GM23338 (cell line): ENCODE data around the gene BARX2. TPM values are rescaled to one million over a fixed set of nuclear protein-coding genes. Genes with fewer than 3 reads are reported as not detected.

Experiments
- ATAC-seq: fragments of 200-7000 bp; cut with Tn5 transposase; 3 replicates; pipeline ENCODE4 v1.9.1; 2020
- DNase-seq: peaks from one replicate; pipeline ENCODE4 v3.0.0-alpha.2; 2015; ENCODE audit warnings: low spot score
- H2AFZ ChIP-seq: fragments of 200-600 bp; sonication (generic); 2 replicates; pipeline ENCODE4 v1.8.0; 2016; ENCODE audit warnings: antibody characterized with exemption, mild to moderate bottlenecking, moderate library complexity
- H3F3A ChIP-seq: fragments of 200-600 bp; sonication (generic); replicated peaks from 2 replicates; pipeline ENCODE4 v1.8.0; 2017; ENCODE audit warnings: antibody characterized with exemption, mixed run types, low read depth
- H3K27ac ChIP-seq: fragments of 200-600 bp; sonication (generic); 2 replicates; pipeline ENCODE4 v1.6.1; 2016; ENCODE audit warnings: low read depth
- H3K27me3 ChIP-seq: fragments of 200-600 bp; sonication (generic); 2 replicates; pipeline ENCODE4 v1.8.0; 2016; ENCODE audit warnings: mild to moderate bottlenecking, mixed run types, moderate library complexity; ENCODE audit not compliant: insufficient read depth
- H3K36me3 ChIP-seq: fragments of 200-600 bp; sonication (generic); 2 replicates; pipeline ENCODE4 v1.8.0; 2016; ENCODE audit warnings: mild to moderate bottlenecking; ENCODE audit not compliant: insufficient read depth
- H3K4me1 ChIP-seq: fragments of 200-600 bp; sonication (generic); 2 replicates; pipeline ENCODE4 v1.8.0; 2016; ENCODE audit warnings: mild to moderate bottlenecking, moderate library complexity; ENCODE audit not compliant: insufficient read depth
- H3K4me2 ChIP-seq: fragments of 200-600 bp; sonication (generic); 2 replicates; pipeline ENCODE4 v1.7.1; 2017; ENCODE audit warnings: mixed run types
- H3K4me3 ChIP-seq: fragments of 200-600 bp; sonication (generic); 2 replicates; pipeline ENCODE4 v1.6.1; 2016; ENCODE audit warnings: mixed run types
- H3K79me2 ChIP-seq: fragments of 200-600 bp; sonication (generic); replicated peaks from 2 replicates; pipeline ENCODE4 v1.8.0; 2017; ENCODE audit warnings: mild to moderate bottlenecking; ENCODE audit not compliant: insufficient read depth
- H3K9me2 ChIP-seq: fragments of 200-600 bp; sonication (generic); 2 replicates; pipeline ENCODE4 v1.8.0; 2017; ENCODE audit not compliant: insufficient read depth
- H4K20me1 ChIP-seq: fragments of 200-600 bp; sonication (generic); replicated peaks from 2 replicates; pipeline ENCODE4 v1.8.0; 2017; ENCODE audit warnings: mild to moderate bottlenecking; ENCODE audit not compliant: insufficient read depth
- H3K27ac Mint-ChIP-seq: 2 replicates; pipeline ENCODE4 v1.8.0; 2020; ENCODE audit warnings: inconsistent platforms, mild to moderate bottlenecking, moderate library complexity, mixed read lengths
- H3K27me3 Mint-ChIP-seq: 3 replicates; pipeline ENCODE4 v1.8.0; 2022; ENCODE audit warnings: low read depth, mild to moderate bottlenecking, moderate library complexity, mixed read lengths, inconsistent platforms; ENCODE audit not compliant: insufficient read depth, poor library complexity
- H3K36me3 Mint-ChIP-seq: 3 replicates; pipeline ENCODE4 v1.8.0; 2021; ENCODE audit warnings: low read depth, mild to moderate bottlenecking, inconsistent platforms, moderate library complexity, mixed read lengths
- H3K4me1 Mint-ChIP-seq: 3 replicates; pipeline ENCODE4 v1.8.0; 2020; ENCODE audit warnings: mild to moderate bottlenecking, inconsistent platforms, mixed read lengths
- H3K4me3 Mint-ChIP-seq: 3 replicates; pipeline ENCODE4 v1.8.0; 2021; ENCODE audit warnings: moderate library complexity, mild to moderate bottlenecking, inconsistent platforms, mixed read lengths
- H3K9me3 Mint-ChIP-seq: 3 replicates; pipeline ENCODE4 v1.8.0; 2020; ENCODE audit warnings: moderate library complexity, mild to moderate bottlenecking, inconsistent platforms, mixed read lengths
- CREB1 ChIP-seq: fragments of 250-450 bp; sonication (Bioruptor Pico); IDR thresholded peaks from 2 replicates; pipeline ENCODE4 v1.5.0; 2020; ENCODE audit warnings: low read depth, mild to moderate bottlenecking, moderate library complexity
- CTCF ChIP-seq, 2 experiments: fragments of 200-600 bp in 1 of 2; sonication (generic) in 1 of 2; conservative IDR thresholded peaks; 2 replicates each; pipeline versions ENCODE4 v1.5.1 to v1.6.1; 2016 to 2017; ENCODE audit warnings: antibody characterized with exemption in 2 of 2, low read depth in 2 of 2, mild to moderate bottlenecking in 2 of 2, moderate library complexity in 1 of 2
- EZH2phosphoT487 ChIP-seq: fragments of 200-600 bp; sonication (generic); IDR thresholded peaks from one replicate; pipeline ENCODE4 v1.8.1; 2018; ENCODE audit warnings: antibody characterized with exemption; ENCODE audit not compliant: unreplicated experiment
- JUNB ChIP-seq: IDR thresholded peaks from one replicate; pipeline ENCODE4 v1.6.1; 2016; ENCODE audit warnings: antibody characterized with exemption; ENCODE audit not compliant: unreplicated experiment
- NANOG ChIP-seq: IDR thresholded peaks from 2 replicates; pipeline ENCODE4 v1.6.1; 2016; ENCODE audit warnings: antibody characterized with exemption, borderline replicate concordance
- REST ChIP-seq: IDR thresholded peaks from one replicate; pipeline ENCODE4 v1.6.1; 2018; ENCODE audit warnings: antibody characterized with exemption; ENCODE audit not compliant: unreplicated experiment
- ZNF114 ChIP-seq: fragments of 250-450 bp; sonication (Bioruptor Pico); IDR thresholded peaks from 2 replicates; pipeline ENCODE4 v1.5.0; 2020; ENCODE audit warnings: mild to moderate bottlenecking, moderate library complexity
- ZNF331 ChIP-seq: fragments of 250-450 bp; sonication (Bioruptor Pico); IDR thresholded peaks from 2 replicates; pipeline ENCODE4 v1.5.0; 2020; ENCODE audit warnings: low read depth, mild to moderate bottlenecking, moderate library complexity
- ZNF462 ChIP-seq: fragments of 250-450 bp; sonication (Bioruptor Pico); IDR thresholded peaks from 2 replicates; pipeline ENCODE4 v1.5.0; 2020; ENCODE audit warnings: mild to moderate bottlenecking, moderate library complexity
- polyA plus RNA-seq: library from polyadenylated mRNA; unstranded; fragments of >200 nt; fragmentation: Nextera tagmentation; extraction: Ambion mirVana; gene quantifications from 2 replicates; pipeline ENCODE4 v1.2.1, GENCODE V29; 2016
- total RNA-seq: library from RNA; depleted of rRNA; stranded (reverse); fragments of >200 nt; shearing (Covaris generic); gene quantifications from 2 replicates; pipeline ENCODE4 v1.2.3, GENCODE V29; 2014

Gene BARX2
- total and polyA plus RNA-seq, 2 experiments from 2014 or later: not detected

- Histone ChIP-seq H3K9me2 (0 out of 2 replicates have a peak, but pooled peaks cover 9% of the 10 kb centered on the region), H3K27ac (no peak overlapping the region), H3K79me2 (no peaks in the 10 kb centered on the region), H3K4me1 (peaks cover 14% of the 10 kb centered on the region), H4K20me1 (no peaks in the 10 kb centered on the region), H3F3A (no peaks in the 10 kb centered on the region), H2AFZ (no peak overlapping the region), H3K36me3 (no peaks in the 10 kb centered on the region), H3K27me3 (no peaks in the 10 kb centered on the region), H3K4me3 (no peak overlapping the region), H3K4me2 (no peak overlapping the region)
- Mint-ChIP-seq H3K9me3 (peaks cover 9% of the 10 kb centered on the region; the same call in 1 of the 3 replicates), H3K36me3 (no peaks in the 10 kb centered on the region), H3K4me3 (no peak overlapping the region), H3K27ac (no peak overlapping the region), H3K27me3 (peaks cover 4% of the 10 kb centered on the region), H3K4me1 (peaks cover 34% of the 10 kb centered on the region)
- ATAC-seq (no peak), DNase-seq (no peak)
- TF ChIP-seq EZH2phosphoT487 (no peak), JUNB (no peak), CREB1 (CRISPR knock-in tag) (no peak), REST (no peak), ZNF331 (CRISPR knock-in tag) (no peak), NANOG (no peak), ZNF462 (no peak), CTCF (conservative IDR thresholded peaks at IDR 0.05; ENCODE audit: low read depth in 2 of 2) (no peak), ZNF114 (no peak)
Observed at GRCh38 chr11:129451524-129451923, 75.9 kb downstream of the BARX2 start.
